ENCODE measurements around the gene OR2A5. TPM values are rescaled to one million over a fixed set of nuclear protein-coding genes. Genes with fewer than 3 reads are reported as not detected.

OR2A5 gene
- total and polyA plus RNA-seq, 9 of the 15 experiments (the other 6 are each of a cell fraction or from before 2014, with no cell fraction given) = not detected

GRCh38 chr7:144063710-144064109 is 15.0 kb downstream of the OR2A5 start (continued):
- TF ChIP-seq CTCF (IDR thresholded peaks at IDR 0.05 in 2 of 3, conservative IDR thresholded peaks at IDR 0.05 in 1 of 3; ENCODE audit: insufficient read depth in 2 of 3, low read depth in 1 of 3, low read length in 3 of 3) (peak; percentile 70 to 78 (median 77)), RAD21 (CRISPR knock-in tag; conservative IDR thresholded peaks at IDR 0.05 in 1 of 2, IDR thresholded peaks at IDR 0.05 in 1 of 2) (peak in 1 of 2 experiments; percentile 24; a peak in 1 of 4 replicates), SMAD4 (CRISPR knock-in tag; conservative IDR thresholded peaks at IDR 0.05) (0 out of 2 replicates have a peak, but pooled peaks have one; percentile 15)

- H3K4me3 ChIP-seq = no peak within 1 kb of the TSS
- no peaks in the 10 kb centered on the region for H3K79me2 ChIP-seq (ENCODE audit: control insufficient read depth, insufficient read depth, low read length)
- BruUV-seq (replicated peaks) = no TSS peak
- H4K20me1 ChIP-seq (replicated peaks; ENCODE audit: control insufficient read depth, insufficient read depth, low read length) = no peaks in the 10 kb centered on the region
- DNase-seq (ENCODE audit: extremely low read depth in 1 of 4, low spot score in 3 of 4) (no peak), FAIRE-seq (no peak), ATAC-seq (no peak)
- no peak within 1 kb of the TSS for H3K4me2 ChIP-seq (ENCODE audit: insufficient read depth, low read length)
- no peaks in the 10 kb centered on the region for H3K27me3 ChIP-seq (ENCODE audit: control insufficient read depth in 2 of 2, insufficient read depth in 2 of 2, low read length in 2 of 2)
- H3K9me1 ChIP-seq (ENCODE audit: control insufficient read depth, insufficient read depth, low read length) = no peaks in the 10 kb centered on the region
- no peak within 1 kb of the TSS for H3K9ac ChIP-seq (ENCODE audit: insufficient read depth in 1 of 2, low read depth in 2 of 2, low read length in 2 of 2)
- ChIA-PET POLR2A (interaction anchor here (1.0 kb wide), 1 partner anchor 10 kb away, joined by 3 read pairs; no protein-coding TSS in a partner anchor), CTCF (ENCODE audit: low intra/inter-chr PET ratio) (no interaction called here)
- H2AFZ ChIP-seq (ENCODE audit: low read depth, low read length) = no peak within 1 kb of the TSS
- H3K9me3 ChIP-seq (replicated peaks; ENCODE audit: control insufficient read depth, insufficient read depth, low read depth, low read length) = no peaks in the 10 kb centered on the region
- TF ChIP-seq ZNF146 (CRISPR knock-in tag; IDR thresholded peaks at IDR 0.05; ENCODE audit: unreplicated experiment) = no peak
- no peak for TF ChIP-seq PHF8 (IDR thresholded peaks at IDR 0.05; ENCODE audit: borderline replicate concordance, low read length)
- TF ChIP-seq ETV5 (CRISPR knock-in tag; IDR thresholded peaks at IDR 0.05; ENCODE audit: low read depth) = no peak
- TF ChIP-seq LEF1 (IDR thresholded peaks at IDR 0.05) = no peak
- no peak for TF ChIP-seq ETV6 (IDR thresholded peaks at IDR 0.05; ENCODE audit: borderline replicate concordance in 1 of 2, low read depth in 2 of 2, low read length in 1 of 2)
- no peak for TF ChIP-seq ETV6 (CRISPR knock-in tag; IDR thresholded peaks at IDR 0.05; ENCODE audit: borderline replicate concordance)
- TF ChIP-seq ATF1 (CRISPR knock-in tag; IDR thresholded peaks at IDR 0.05) = no peak
- no peak for TF ChIP-seq ATF1 (tag; IDR thresholded peaks at IDR 0.05)
- no peak for TF ChIP-seq CXXC5 (CRISPR knock-in tag; IDR thresholded peaks at IDR 0.05)
- no peak for TF ChIP-seq SP1 (CRISPR knock-in tag; IDR thresholded peaks at IDR 0.05)
- no peak for TF ChIP-seq KDM1A (IDR thresholded peaks at IDR 0.05)
- no peaks in the 10 kb centered on the region for H3K4me1 ChIP-seq (replicated peaks in 1 of 2; ENCODE audit: control insufficient read depth in 2 of 2, insufficient read depth in 2 of 2, low read length in 2 of 2)
- 0% methylated on average over 1 of the region's 1 CpG for WGBS (ENCODE audit: insufficient coverage, low coverage, missing lambda C conversion rate)
- no peaks in the 10 kb centered on the region for H3K36me3 ChIP-seq (ENCODE audit: control insufficient read depth, insufficient read depth, low read length)
- in situ Hi-C loops (cut with MboI) (no loop called here), intact Hi-C loops (cut with micrococcal nuclease) (no loop called here)
- no peak within 1 kb of the TSS for H3K27ac ChIP-seq (ENCODE audit: extremely low read depth, low read depth, low read length)
These were observed 20.8 kb downstream of the OR2A5 start, which contains the start of gene OR2A25 for GRCh38 chr7:144069511-144069910. Gene OR2A25 (plus strand): TSS chr7:144069811. CDS start chr7:144074220, 4,409 bp downstream.

Data from K562 (cell line).